Testis (tissue), 3 donors: ENCODE results near the gene KCNE2. TPM values are rescaled to one million over a fixed set of nuclear protein-coding genes. Genes with fewer than 3 reads are reported as not detected.

Experiments
- DNase-seq: peaks from one replicate; pipeline ENCODE4 v3.0.0-alpha.2; 2019
- H3K27ac ChIP-seq, 2 donors: fragments of 200-600 bp; sonication (generic); one replicate each; pipeline ENCODE4 v1.5.1; 2019
- H3K27me3 ChIP-seq: fragments of 200-600 bp; sonication (generic); one replicate; pipeline ENCODE4 v1.5.1; 2019
- H3K36me3 ChIP-seq: fragments of 200-600 bp; sonication (generic); one replicate; pipeline ENCODE4 v1.5.1; 2017; ENCODE audit warnings: low read depth; ENCODE audit errors: missing control alignments
- H3K4me1 ChIP-seq: fragments of 200-600 bp; sonication (generic); one replicate; pipeline ENCODE4 v1.5.1; 2019
- H3K4me3 ChIP-seq, 2 donors: fragments of 200-600 bp; sonication (generic); one replicate each; pipeline ENCODE4 v1.5.1; 2017 to 2019
- H3K9me3 ChIP-seq: fragments of 200-600 bp; sonication (generic); one replicate; pipeline ENCODE4 v1.5.1; 2017
- CTCF ChIP-seq, 3 experiments: fragments of 450-650 bp in 2 of 3; fragments of 200-600 bp in 1 of 3; sonication (generic) in 1 of 3; IDR thresholded peaks; one replicate each; pipeline ENCODE4 v1.5.1; 2016 to 2019; ENCODE audit warnings: antibody characterized with exemption in 3 of 3, mild to moderate bottlenecking in 2 of 3, moderate library complexity in 1 of 3
- POLR2A ChIP-seq: fragments of 450-650 bp; IDR thresholded peaks from one replicate; pipeline ENCODE4 v1.6.1; 2017; ENCODE audit warnings: antibody characterized with exemption, mild to moderate bottlenecking, moderate library complexity
- WGBS, 2 donors: methylation state at CpG; one replicate each; pipeline ENCODE4 v1.1.5; 2018; 5-methylcytosine and 5-hydroxymethylcytosine counted together
- intact Hi-C: fragments of 100-400 bp; cut with DNase I; formaldehyde crosslinking; loops from one replicate; pipeline ENCODE4 v1.15.1; 2023; ENCODE audit warnings: low total_unique reads
- polyA plus RNA-seq: library from polyadenylated mRNA; stranded (reverse); fragments of 350-450 nt; fragmentation: Illumina TruSeq; extraction: RNeasy Lipid Tissue Mini Kit (QIAGEN cat#74804); gene quantifications from one replicate; pipeline ENCODE4 v1.2.3, GENCODE V29; 2014; ENCODE audit warnings: low read depth, low replicate concordance; ENCODE audit not compliant: insufficient read depth
- total RNA-seq, 2 donors: library from RNA; depleted of rRNA; stranded (reverse); fragments of >200 nt; gene quantifications; one replicate each; pipeline ENCODE4 v1.2.3, GENCODE V29; 2016

Gene KCNE2
- total and polyA plus RNA-seq, 3 donors from 2014 or later = 0.37 to 0.74 TPM; not detected in 1

DNA sequence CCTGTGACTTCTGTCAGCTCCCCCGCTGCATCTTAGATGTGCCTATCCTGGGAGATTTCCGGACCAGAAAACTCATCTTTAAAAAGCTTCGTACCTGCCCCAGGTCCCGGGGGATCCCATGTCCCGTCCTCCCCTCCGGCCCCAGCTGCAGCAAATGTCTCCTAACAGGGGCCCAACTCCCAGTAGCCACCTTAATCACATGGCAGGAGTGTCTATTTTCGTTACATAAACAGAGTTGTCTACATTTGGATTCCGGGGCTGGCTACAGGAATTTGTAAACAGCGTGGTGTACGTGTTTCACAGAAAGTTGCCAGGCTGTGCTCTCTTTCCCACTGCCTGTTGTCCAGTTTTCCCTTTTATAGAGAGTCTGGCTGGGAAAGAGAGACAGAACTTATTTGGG, 17.9 kb upstream of the KCNE2 start:
- TF ChIP-seq CTCF (IDR thresholded peaks at IDR 0.05) (no peak), POLR2A (no peak)
- Histone ChIP-seq H3K27me3 (no peaks in the 10 kb centered on the region), H3K27ac (peak overlapping the region in 1 of 2 donors; percentile 78), H3K4me1 (peaks cover 29% of the 10 kb centered on the region), H3K9me3 (no peaks in the 10 kb centered on the region), H3K36me3 (no peaks in the 10 kb centered on the region), H3K4me3 (no peak overlapping the region)
- WGBS, 2 donors = 69 to 73% methylated on average over 7 to 10 of the region's 10 CpGs
- DNase-seq = peak; percentile 20
- intact Hi-C loops = loop anchor here (10.0 kb wide), 1 partner anchor 411 kb away; no protein-coding TSS in a partner anchor

GRCh38 chr21:34348890-34349519, 14.8 kb upstream of the KCNE2 start:
- DNase-seq = peak; percentile 11
- Histone ChIP-seq H3K9me3 (no peaks in the 10 kb centered on the region), H3K27me3 (no peaks in the 10 kb centered on the region), H3K36me3 (no peaks in the 10 kb centered on the region), H3K4me1 (peaks cover 21% of the 10 kb centered on the region), H3K27ac (no peak overlapping the region), H3K4me3 (no peak overlapping the region)
- 83% methylated on average over 5 of the region's 5 CpGs for WGBS, 2 donors
- intact Hi-C loops = loop anchor here (10.0 kb wide), 1 partner anchor 414 kb away; no protein-coding TSS in a partner anchor
- TF ChIP-seq POLR2A (no peak), CTCF (IDR thresholded peaks at IDR 0.05) (no peak)

GRCh38 chr21:34351786-34352241, 12.0 kb upstream of the KCNE2 start:
- no peak overlapping the region for H3K4me3 ChIP-seq
- H3K27me3 ChIP-seq = no peaks in the 10 kb centered on the region
- no peaks in the 10 kb centered on the region for H3K36me3 ChIP-seq
- intact Hi-C loops = no loop called here
- peak; percentile 70 for DNase-seq
- 38 to 44% methylated on average over 6 of the region's 6 CpGs for WGBS, 2 donors
- no peak overlapping the region for H3K27ac ChIP-seq
- TF ChIP-seq POLR2A (no peak), CTCF (IDR thresholded peaks at IDR 0.05) (peak; percentile 53 to 76 (median 66))
- no peaks in the 10 kb centered on the region for H3K9me3 ChIP-seq
- peaks cover 8% of the 10 kb centered on the region for H3K4me1 ChIP-seq

DNA sequence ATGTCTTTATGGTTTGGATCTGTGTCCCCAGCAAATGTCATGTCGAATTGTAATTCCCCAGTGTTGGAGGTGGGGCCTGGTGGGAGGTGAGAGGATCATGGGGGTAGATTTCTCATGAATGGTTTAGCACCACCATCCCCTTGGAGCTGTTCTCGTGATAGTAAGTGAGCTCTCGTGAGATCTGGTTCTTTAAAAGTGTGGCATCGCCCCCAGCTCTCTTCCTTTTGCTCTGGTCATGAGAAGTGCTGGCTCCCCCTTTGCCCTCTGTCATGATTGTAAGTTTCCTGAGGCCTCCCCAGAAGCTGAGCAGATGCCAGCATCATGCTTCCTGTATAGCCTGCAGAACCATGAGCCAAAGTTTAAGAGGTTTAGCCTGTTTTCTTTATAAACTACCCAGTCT, 11.2 kb upstream of the KCNE2 start:
- 89 to 95% methylated on average over 4 of the region's 4 CpGs for WGBS, 2 donors
- H3K4me1 ChIP-seq = peaks cover under 1% of the 10 kb centered on the region
- H3K9me3 ChIP-seq = no peaks in the 10 kb centered on the region
- H3K27ac ChIP-seq = no peak overlapping the region
- no peaks in the 10 kb centered on the region for H3K27me3 ChIP-seq
- intact Hi-C loops = no loop called here
- no peaks in the 10 kb centered on the region for H3K36me3 ChIP-seq
- DNase-seq = no peak
- H3K4me3 ChIP-seq = no peak overlapping the region
- no peak for TF ChIP-seq POLR2A
- TF ChIP-seq CTCF (IDR thresholded peaks at IDR 0.05) = no peak

- intact Hi-C loops = no loop called here
- H3K27ac ChIP-seq = no peak overlapping the region
- no peaks in the 10 kb centered on the region for H3K9me3 ChIP-seq
- H3K27me3 ChIP-seq = no peaks in the 10 kb centered on the region
- no peak overlapping the region for H3K4me3 ChIP-seq
- 94 to 97% methylated on average over 6 of the region's 6 CpGs for WGBS, 2 donors
- DNase-seq = no peak
- no peaks in the 10 kb centered on the region for H3K36me3 ChIP-seq
- no peak for TF ChIP-seq CTCF (IDR thresholded peaks at IDR 0.05)
- TF ChIP-seq POLR2A = no peak
- H3K4me1 ChIP-seq = no peaks in the 10 kb centered on the region
These were observed 10.6 kb upstream of the KCNE2 start for GRCh38 chr21:34353182-34353581.
